ENCODE results near the gene FFAR3. TPM values are rescaled to one million over a fixed set of nuclear protein-coding genes. Genes with fewer than 3 reads are reported as not detected.
A peak's percentile ranks its signal among the peaks of the same experiment; 100 is the strongest.

FFAR3 gene
- total RNA-seq, 5 donors from 2014 or later (not counting 1 experiment from before 2014, with no cell fraction given) = 0.47 TPM; not detected in 4

- POLR2A ChIA-PET = no interaction called here
- no peaks in the 10 kb centered on the region for H3K9me3 Mint-ChIP-seq
- DNase-seq (no peak), ATAC-seq (replicated peaks in 1 of 4) (no peak)
- H3K27ac Mint-ChIP-seq = no peak overlapping the region
- WGBS (ENCODE audit: insufficient coverage) = 93% methylated on average over 5 of the region's 5 CpGs
- no peaks in the 10 kb centered on the region for H3K9me3 ChIP-seq
- peaks cover 8 to 20% of the 10 kb centered on the region in 2 experiments for H3K4me1 ChIP-seq (ENCODE audit: control insufficient read depth in 1 of 2, extremely low read depth in 1 of 2, insufficient read depth in 2 of 2, low read length in 2 of 2)
- H3K4me3 ChIP-seq (ENCODE audit: control insufficient read depth in 1 of 2, extremely low read depth in 1 of 2, low read length in 1 of 2) = no peak overlapping the region
- peaks cover 0 to 31% of the 10 kb centered on the region in 2 experiments for H3K27me3 ChIP-seq (replicated peaks in 1 of 2; ENCODE audit: control insufficient read depth in 2 of 2, extremely low read depth in 1 of 2, insufficient read depth in 2 of 2, low read length in 1 of 2)
- H3K4me3 Mint-ChIP-seq = no peak overlapping the region
- CTCF ChIA-PET = no interaction called here
- H3K36me3 ChIP-seq (ENCODE audit: control insufficient read depth in 2 of 2, extremely low read depth in 1 of 2, insufficient read depth in 1 of 2, low read length in 1 of 2) = no peaks in the 10 kb centered on the region
- H3K27ac ChIP-seq (ENCODE audit: low read length) = no peak overlapping the region
- H3K27me3 Mint-ChIP-seq = peaks cover 0 to 6% of the 10 kb centered on the region in 2 donors
- H3K36me3 Mint-ChIP-seq = no peaks in the 10 kb centered on the region
- H3K4me1 Mint-ChIP-seq = peaks cover 14 to 19% (median 18%) of the 10 kb centered on the region in 3 donors
Observed at GRCh38 chr19:35342430-35342829, 15.8 kb upstream of the FFAR3 start.

GRCh38 chr19:35344511-35345031, 13.7 kb upstream of the FFAR3 start:
- H3K4me3 Mint-ChIP-seq = peak overlapping the region in 1 of 3 donors; percentile 3
- H3K4me1 Mint-ChIP-seq = peaks cover 23 to 33% (median 26%) of the 10 kb centered on the region in 3 donors
- CTCF ChIA-PET = interaction anchor here in 1 of 2 donors (0.6 kb wide), 1 partner anchor 93 kb away, joined by 3 read pairs; no protein-coding TSS in a partner anchor
- Histone ChIP-seq H3K9me3 (no peaks in the 10 kb centered on the region), H3K4me1 (ENCODE audit: control insufficient read depth in 1 of 2, extremely low read depth in 1 of 2, insufficient read depth in 2 of 2, low read length in 2 of 2) (peaks cover 11 to 28% of the 10 kb centered on the region in 2 experiments), H3K27ac (ENCODE audit: low read length) (no peak overlapping the region), H3K27me3 (replicated peaks in 1 of 2; ENCODE audit: control insufficient read depth in 2 of 2, extremely low read depth in 1 of 2, insufficient read depth in 2 of 2, low read length in 1 of 2) (peaks cover 0 to 41% of the 10 kb centered on the region in 2 experiments), H3K36me3 (ENCODE audit: control insufficient read depth in 2 of 2, extremely low read depth in 1 of 2, insufficient read depth in 1 of 2, low read length in 1 of 2) (no peaks in the 10 kb centered on the region), H3K4me3 (ENCODE audit: control insufficient read depth in 1 of 2, extremely low read depth in 1 of 2, low read length in 1 of 2) (no peak overlapping the region)
- no peaks in the 10 kb centered on the region for H3K9me3 Mint-ChIP-seq
- ATAC-seq (replicated peaks in 1 of 4) (no peak), DNase-seq (no peak)
- POLR2A ChIA-PET = interaction anchor here in 1 of 2 donors (0.7 kb wide), 1 partner anchor 117 kb away, joined by 3 read pairs; no protein-coding TSS in a partner anchor
- WGBS (ENCODE audit: insufficient coverage) = 83% methylated on average over 15 of the region's 17 CpGs
- peaks cover 0 to 8% of the 10 kb centered on the region in 2 donors for H3K27me3 Mint-ChIP-seq
- H3K27ac Mint-ChIP-seq = no peak overlapping the region
- no peaks in the 10 kb centered on the region for H3K36me3 Mint-ChIP-seq

GRCh38 chr19:35345671-35346111, 12.6 kb upstream of the FFAR3 start:
- ATAC-seq (replicated peaks in 1 of 4) (no peak), DNase-seq (no peak)
- H3K27me3 Mint-ChIP-seq = peaks cover 0 to 8% of the 10 kb centered on the region in 2 donors
- peaks cover 11 to 28% of the 10 kb centered on the region in 2 experiments for H3K4me1 ChIP-seq (ENCODE audit: control insufficient read depth in 1 of 2, extremely low read depth in 1 of 2, insufficient read depth in 2 of 2, low read length in 2 of 2)
- no peaks in the 10 kb centered on the region for H3K36me3 ChIP-seq (ENCODE audit: control insufficient read depth in 2 of 2, extremely low read depth in 1 of 2, insufficient read depth in 1 of 2, low read length in 1 of 2)
- H3K9me3 ChIP-seq = no peaks in the 10 kb centered on the region
- H3K27ac Mint-ChIP-seq = no peak overlapping the region
- no peak overlapping the region for H3K27ac ChIP-seq (ENCODE audit: low read length)
- peak overlapping the region in 1 of 3 donors; percentile 74 for H3K4me3 Mint-ChIP-seq
- WGBS (ENCODE audit: insufficient coverage) = 79% methylated on average over 7 of the region's 11 CpGs
- peaks cover 0 to 43% of the 10 kb centered on the region in 2 experiments for H3K27me3 ChIP-seq (replicated peaks in 1 of 2; ENCODE audit: control insufficient read depth in 2 of 2, extremely low read depth in 1 of 2, insufficient read depth in 2 of 2, low read length in 1 of 2)
- CTCF ChIA-PET = interaction anchor here in 1 of 2 donors (0.5 kb wide), 1 partner anchor 9 kb away, joined by 4 read pairs; no protein-coding TSS in a partner anchor
- H3K36me3 Mint-ChIP-seq = no peaks in the 10 kb centered on the region
- peaks cover 23 to 35% (median 26%) of the 10 kb centered on the region in 3 donors for H3K4me1 Mint-ChIP-seq
- no peaks in the 10 kb centered on the region for H3K9me3 Mint-ChIP-seq
- no peak overlapping the region for H3K4me3 ChIP-seq (ENCODE audit: control insufficient read depth in 1 of 2, extremely low read depth in 1 of 2, low read length in 1 of 2)
- POLR2A ChIA-PET = no interaction called here

GRCh38 chr19:35346193-35347052, 11.8 kb upstream of the FFAR3 start:
- peaks cover 11 to 28% of the 10 kb centered on the region in 2 experiments for H3K4me1 ChIP-seq (ENCODE audit: control insufficient read depth in 1 of 2, extremely low read depth in 1 of 2, insufficient read depth in 2 of 2, low read length in 2 of 2)
- no peaks in the 10 kb centered on the region for H3K36me3 ChIP-seq (ENCODE audit: control insufficient read depth in 2 of 2, extremely low read depth in 1 of 2, insufficient read depth in 1 of 2, low read length in 1 of 2)
- H3K27ac ChIP-seq (ENCODE audit: low read length) = no peak overlapping the region
- H3K27ac Mint-ChIP-seq = peak overlapping the region; percentile 53 to 75
- H3K36me3 Mint-ChIP-seq = no peaks in the 10 kb centered on the region
- H3K4me3 Mint-ChIP-seq = peak overlapping the region; percentile 35 to 74 (median 65)
- peaks cover 0 to 43% of the 10 kb centered on the region in 2 experiments for H3K27me3 ChIP-seq (replicated peaks in 1 of 2; ENCODE audit: control insufficient read depth in 2 of 2, extremely low read depth in 1 of 2, insufficient read depth in 2 of 2, low read length in 1 of 2)
- ATAC-seq (replicated peaks in 1 of 4) (peak; percentile 64 to 79 (median 68)), DNase-seq (peak; percentile 29 to 86 (median 71))
- ChIA-PET CTCF (interaction anchor here in 1 of 2 donors (0.5 kb wide), 1 partner anchor 8 kb away, joined by 4 read pairs; no protein-coding TSS in a partner anchor), POLR2A (interaction anchor here in 1 of 2 donors (0.7 kb wide), 1 partner anchor 193 kb away, joined by 3 read pairs; no protein-coding TSS in a partner anchor)
- no peaks in the 10 kb centered on the region for H3K9me3 Mint-ChIP-seq
- H3K9me3 ChIP-seq = no peaks in the 10 kb centered on the region
- WGBS (ENCODE audit: insufficient coverage) = 34% methylated on average over 27 of the region's 28 CpGs
- H3K4me1 Mint-ChIP-seq = peaks cover 23 to 35% (median 26%) of the 10 kb centered on the region in 3 donors
- peaks cover 0 to 8% of the 10 kb centered on the region in 2 donors for H3K27me3 Mint-ChIP-seq
- H3K4me3 ChIP-seq (ENCODE audit: control insufficient read depth in 1 of 2, extremely low read depth in 1 of 2, low read length in 1 of 2) = peak overlapping the region in 1 of 2 donors; percentile 2

GRCh38 chr19:35347171-35347929, 10.9 kb upstream of the FFAR3 start, which contains the start of gene FFAR1:
Gene FFAR1 (plus strand): TSS chr19:35347902. CDS start chr19:35351552, 3,650 bp downstream.
- CTCF ChIA-PET = interaction anchor here in 1 of 2 donors (0.6 kb wide), 1 partner anchor 91 kb away, joined by 3 read pairs; no protein-coding TSS in a partner anchor
- Mint-ChIP-seq H3K4me3 (peak within 1 kb of the TSS; percentile 35 to 74 (median 65)), H3K4me1 (peaks cover 23 to 35% (median 26%) of the 10 kb centered on the region in 3 donors), H3K27ac (peak within 1 kb of the TSS; percentile 53 to 75), H3K9me3 (no peaks in the 10 kb centered on the region), H3K27me3 (peaks cover 0 to 8% of the 10 kb centered on the region in 2 donors), H3K36me3 (no peaks in the 10 kb centered on the region)
- ATAC-seq (replicated peaks in 1 of 4) (peak; percentile 68 to 79 (median 68)), DNase-seq (peak in 18 of 35 experiments; percentile 14 to 65 (median 27))
- H3K9me3 ChIP-seq = no peaks in the 10 kb centered on the region
- POLR2A ChIA-PET = interaction anchor here in 1 of 2 donors (0.7 kb wide), 1 partner anchor 193 kb away, joined by 3 read pairs; no protein-coding TSS in a partner anchor
- H3K4me3 ChIP-seq (ENCODE audit: control insufficient read depth in 1 of 2, extremely low read depth in 1 of 2, low read length in 1 of 2) = peak within 1 kb of the TSS in 1 of 2 donors; percentile 41
- H3K27ac ChIP-seq (ENCODE audit: low read length) = no peak within 1 kb of the TSS
- H3K36me3 ChIP-seq (ENCODE audit: control insufficient read depth in 2 of 2, extremely low read depth in 1 of 2, insufficient read depth in 1 of 2, low read length in 1 of 2) = no peaks in the 10 kb centered on the region
- H3K27me3 ChIP-seq (replicated peaks in 1 of 2; ENCODE audit: control insufficient read depth in 2 of 2, extremely low read depth in 1 of 2, insufficient read depth in 2 of 2, low read length in 1 of 2) = peaks cover 0 to 40% of the 10 kb centered on the region in 2 experiments
- WGBS (ENCODE audit: insufficient coverage) = 19% methylated on average over 13 of the region's 18 CpGs
- peaks cover 11 to 28% of the 10 kb centered on the region in 2 experiments for H3K4me1 ChIP-seq (ENCODE audit: control insufficient read depth in 1 of 2, extremely low read depth in 1 of 2, insufficient read depth in 2 of 2, low read length in 2 of 2)
